Fibroblast of peridontal ligament (primary cell): ENCODE results near the gene UBE2O.

ENCODE experiments used
- DNase-seq: peaks from one replicate; pipeline ENCODE4 v3.0.0-alpha.2; 2010; ENCODE audit errors: extremely low read depth

Gene UBE2O

DNA sequence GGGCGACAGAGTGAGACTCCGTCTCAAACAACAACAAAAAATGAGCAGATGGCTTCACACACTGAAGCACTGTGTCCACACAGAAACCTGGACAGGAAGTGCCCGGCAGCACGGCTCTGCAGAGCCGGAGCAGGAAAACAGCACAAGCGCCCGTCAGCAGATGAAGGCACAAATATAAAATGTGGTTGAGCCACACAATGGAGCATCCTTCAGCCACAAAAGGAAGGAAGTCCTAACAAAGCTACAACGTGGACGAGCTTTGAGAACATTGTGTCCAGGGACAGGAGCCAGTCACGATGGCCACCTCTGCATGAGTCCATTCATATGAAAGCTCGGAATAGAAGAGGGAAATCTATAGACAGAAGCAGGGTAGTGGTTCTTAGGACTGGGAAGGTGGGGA is 32.6 kb upstream of the UBE2O start:
- no peak for DNase-seq

DNA sequence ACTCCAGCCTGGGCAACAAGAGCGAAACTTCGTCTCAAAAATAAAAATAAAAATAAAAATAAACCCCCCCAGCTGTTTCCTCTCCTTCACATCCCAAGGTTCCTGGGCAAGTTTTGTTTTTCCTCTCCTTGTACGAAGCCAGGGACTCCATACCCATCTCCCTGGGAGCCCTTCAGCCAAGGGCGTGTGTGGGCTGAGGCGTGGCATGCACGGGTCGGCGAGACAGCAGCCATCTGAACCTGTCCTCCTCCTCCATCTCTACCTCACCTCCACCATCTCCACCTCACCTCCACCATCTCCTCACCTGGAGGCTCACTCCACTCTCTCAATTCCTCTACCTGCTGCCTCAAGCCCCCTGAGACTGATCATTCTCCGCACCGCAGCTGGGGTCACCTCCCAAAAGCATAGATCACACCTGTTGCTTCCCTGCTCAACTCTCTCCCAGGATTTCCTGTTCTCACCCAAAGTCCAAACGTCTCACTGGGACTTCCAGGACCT is 31.3 kb upstream of the UBE2O start:
- no peak for DNase-seq

DNA sequence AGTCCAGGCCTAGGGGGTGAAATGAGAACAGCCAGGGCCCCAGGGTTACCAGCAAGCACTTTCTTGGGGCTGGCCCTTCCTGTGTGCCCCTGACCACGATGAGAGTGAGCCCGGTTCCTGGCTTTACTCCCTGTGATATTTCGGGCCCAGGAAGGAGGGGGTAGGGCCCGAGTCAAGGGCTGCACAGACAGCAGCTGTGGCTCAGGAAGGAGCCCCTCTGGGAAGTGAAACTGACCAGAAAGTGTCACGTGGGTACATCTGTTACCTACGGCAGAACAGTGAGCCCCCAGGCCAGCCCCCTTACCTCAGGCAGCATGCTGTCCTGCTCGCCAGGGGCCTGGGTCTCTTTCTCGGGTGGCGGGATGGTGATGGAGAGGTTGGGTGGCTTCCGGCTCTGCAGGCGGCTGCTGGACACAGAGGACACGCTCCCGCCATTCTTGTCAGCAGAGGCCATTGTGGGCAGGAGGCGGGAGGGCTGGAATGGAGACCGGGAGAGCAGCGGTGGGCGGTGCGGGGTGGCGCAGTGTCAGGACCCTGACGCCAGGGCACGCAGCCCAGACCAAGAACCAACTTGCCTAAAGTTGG is 28.2 kb upstream of the UBE2O start:
- DNase-seq: no peak

DNA sequence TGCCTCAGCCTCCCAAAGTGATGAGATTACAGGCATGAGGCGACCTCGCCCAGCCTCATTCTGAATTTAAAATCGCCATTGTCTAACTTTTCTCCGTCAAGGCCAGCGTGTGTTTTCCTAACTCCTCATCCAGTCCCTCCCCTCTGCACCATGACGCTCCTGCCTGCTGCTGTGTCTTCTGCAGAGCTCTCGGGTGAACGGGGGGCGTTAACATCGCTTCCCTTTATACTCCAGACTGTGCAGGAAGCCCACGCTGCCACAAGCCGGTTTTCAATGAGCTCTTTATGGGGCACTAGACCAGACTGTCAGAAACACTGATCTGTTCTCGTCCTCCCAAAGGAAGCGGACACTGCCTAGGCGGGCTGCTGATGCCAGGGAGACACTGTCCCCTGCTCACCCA is 27.7 kb upstream of the UBE2O start:
- DNase-seq: no peak

DNA sequence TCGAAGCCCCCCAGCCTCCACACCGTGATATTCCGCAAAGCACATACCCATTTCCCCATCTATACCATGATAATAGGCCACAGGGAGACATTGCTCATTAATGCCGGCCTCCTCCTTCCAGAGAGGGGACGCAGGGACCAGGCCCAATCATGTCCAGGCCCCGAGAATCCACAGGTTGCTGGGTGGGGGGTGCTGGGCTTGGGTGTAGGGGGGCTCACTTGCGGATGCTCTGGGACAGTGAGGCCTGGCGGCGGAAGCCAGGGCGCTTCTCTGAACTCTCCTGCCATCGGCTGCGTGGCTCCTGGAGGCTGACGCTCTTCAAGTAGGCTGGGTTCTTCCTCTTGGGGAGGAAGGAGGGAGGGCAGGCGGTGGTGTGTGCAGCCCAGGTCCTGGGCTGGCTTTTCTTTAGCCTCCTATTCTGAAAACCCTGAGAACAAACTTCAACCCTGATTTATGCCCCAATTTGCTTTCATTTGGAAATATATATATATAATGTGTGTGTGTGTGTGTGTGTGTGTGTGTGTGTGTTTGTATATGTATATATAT is 26.6 kb upstream of the UBE2O start:
- DNase-seq: no peak

DNA sequence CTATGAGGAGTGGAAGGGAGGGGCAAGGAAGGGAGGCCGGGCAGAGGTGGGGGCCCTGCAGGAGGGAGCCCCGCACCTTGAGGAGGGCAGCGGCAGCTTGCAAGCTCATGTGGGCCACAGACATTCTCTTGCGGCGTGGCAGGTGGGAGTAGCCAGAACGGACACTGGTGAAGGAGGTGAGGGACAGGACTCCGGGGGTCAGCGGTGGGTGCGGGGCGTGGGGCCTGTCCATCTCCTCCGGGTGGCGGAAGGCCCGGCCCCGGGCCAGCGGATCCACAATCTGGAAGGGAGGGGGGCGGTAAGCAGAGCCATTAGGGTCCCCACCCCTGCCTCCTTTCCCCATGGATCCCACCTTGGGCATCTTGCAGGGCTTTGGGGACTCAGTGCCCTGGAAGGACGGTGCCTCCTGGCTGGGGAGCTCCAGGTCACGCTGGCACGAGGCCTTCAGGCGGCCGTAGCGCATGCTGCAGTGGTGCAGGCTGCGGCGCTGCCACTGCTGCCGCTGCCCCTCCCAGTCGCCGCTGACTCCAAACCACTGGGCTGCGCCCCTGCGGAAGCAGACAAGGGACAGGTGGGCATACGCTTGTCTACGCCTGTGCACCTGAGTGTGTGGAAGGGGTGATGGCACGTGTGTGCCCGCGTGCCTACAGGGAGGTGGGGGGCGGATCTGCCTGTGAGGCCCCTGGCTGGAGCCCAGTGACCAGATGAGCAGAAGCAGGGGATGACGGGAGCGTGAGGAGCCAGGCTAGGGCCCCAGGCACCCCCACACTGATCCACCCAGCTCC is 26.0 kb upstream of the UBE2O start:
- no peak for DNase-seq

DNA sequence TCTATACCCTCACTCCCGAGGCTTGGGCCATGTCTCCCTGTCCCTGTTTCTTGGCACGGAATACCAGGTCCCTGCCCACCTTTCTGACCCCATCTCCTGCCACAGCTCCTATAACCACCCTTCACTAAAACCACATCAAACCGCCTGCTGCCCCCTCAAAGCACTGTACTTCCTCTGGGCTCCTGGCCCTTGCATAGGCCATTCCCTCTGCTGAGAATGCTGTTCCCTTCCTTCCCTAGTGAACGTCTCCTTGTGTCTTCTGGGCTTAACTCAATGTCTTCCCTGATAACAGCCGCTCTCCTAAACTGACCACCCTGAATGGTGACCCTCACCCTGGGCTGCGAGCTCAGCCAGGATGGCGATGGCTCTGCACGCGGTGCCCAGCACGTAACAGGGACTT is 25.1 kb upstream of the UBE2O start:
- DNase-seq: no peak

DNA sequence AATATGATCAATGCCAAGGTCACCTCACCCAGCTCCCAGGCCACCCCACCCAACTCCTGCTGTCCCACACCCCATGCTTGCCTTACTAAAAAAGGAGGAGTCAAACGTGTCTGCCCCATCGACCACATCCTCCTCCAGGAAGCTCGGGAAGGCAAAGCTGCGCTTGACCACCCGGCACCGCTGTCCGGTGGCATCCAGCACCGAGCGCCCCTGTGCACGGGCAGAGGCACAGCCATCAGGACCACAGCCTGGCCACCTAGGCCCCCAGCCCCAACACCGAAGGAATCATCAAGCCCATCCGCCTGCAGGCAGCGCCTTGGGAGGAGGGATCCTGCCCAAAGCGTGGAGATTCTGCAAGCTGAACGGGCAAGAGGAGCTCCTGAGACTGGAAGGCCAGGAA is 24.6 kb upstream of the UBE2O start:
- DNase-seq: no peak

DNA sequence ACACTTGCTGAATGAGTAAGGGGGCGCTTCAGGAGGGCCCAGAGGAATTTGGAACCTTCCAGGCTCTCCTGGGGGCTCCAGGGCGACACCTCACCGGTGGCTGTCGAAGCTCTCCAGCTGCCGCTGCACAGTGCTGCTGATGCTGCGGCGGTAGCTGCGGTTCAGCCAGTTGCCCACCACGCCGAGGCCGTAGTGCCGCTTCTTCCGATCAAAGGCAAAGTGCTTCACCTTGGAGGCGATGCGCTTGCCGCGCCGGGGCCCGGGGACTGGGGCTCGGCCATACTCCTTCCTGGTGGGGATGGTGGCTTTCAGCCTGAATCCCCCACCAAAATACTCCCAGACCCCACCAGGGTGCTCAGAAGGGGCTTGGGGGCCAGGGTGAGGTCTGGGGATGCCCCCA is 23.8 kb upstream of the UBE2O start:
- no peak for DNase-seq

DNA sequence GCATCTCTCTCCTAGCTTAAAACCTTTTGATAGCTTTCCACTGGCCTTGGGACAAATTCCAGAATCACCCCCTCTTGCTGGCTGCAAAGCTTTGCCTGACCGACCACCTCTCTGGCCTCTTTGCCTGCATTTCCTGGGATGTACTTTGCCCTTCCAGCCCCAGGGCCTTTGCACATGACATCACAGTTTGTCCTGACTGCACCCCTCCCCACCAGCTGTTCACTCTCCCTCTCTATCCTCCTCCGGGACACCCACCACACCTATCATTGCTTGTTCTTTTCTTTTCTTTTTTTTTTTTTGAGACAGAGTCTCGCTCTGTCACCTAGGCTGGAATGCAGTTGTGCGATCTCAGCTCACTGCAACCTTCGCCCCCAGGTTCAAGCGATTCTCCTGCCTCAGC is 22.4 kb upstream of the UBE2O start:
- no peak for DNase-seq

DNA sequence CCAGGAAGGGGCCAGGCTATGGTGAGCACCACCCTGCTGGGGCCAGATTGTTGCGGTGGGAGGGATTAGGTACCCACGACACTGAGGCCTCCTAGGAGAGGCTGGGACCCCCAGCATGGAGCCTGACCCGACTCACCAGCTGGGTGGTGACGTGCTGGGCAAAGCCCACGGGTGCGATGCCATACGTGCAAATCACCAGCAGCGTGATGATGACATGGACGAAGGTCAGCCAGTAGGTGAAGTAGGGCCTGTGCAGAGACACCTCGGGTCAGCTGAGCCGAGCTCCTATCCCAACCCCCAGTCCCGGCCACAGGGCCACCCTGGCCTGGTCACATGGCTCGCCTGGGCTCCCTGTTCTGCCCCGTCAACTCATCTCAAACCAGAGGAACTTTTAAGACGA is 21.9 kb upstream of the UBE2O start:
- no peak for DNase-seq

DNA sequence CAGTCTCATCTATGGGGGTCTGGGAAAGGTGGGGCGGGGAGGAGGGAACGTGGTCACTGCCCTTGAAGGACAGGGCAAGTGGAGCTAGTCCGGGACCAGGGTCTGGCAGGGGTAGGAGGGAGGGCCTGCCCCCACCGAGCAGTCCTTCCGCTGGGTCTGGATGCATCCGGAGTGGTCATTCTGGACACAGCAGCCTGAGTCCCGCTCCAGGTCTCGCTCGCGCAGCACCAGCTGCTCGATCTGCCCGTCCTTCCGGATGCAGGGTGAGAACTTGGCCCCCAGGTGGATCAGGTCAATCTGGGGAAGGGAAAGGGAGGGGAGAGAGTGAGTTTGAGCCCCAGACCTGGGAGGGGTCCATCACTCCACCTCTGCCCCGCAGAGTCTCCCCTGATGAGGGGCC is 21.3 kb upstream of the UBE2O start:
- DNase-seq: no peak

DNA sequence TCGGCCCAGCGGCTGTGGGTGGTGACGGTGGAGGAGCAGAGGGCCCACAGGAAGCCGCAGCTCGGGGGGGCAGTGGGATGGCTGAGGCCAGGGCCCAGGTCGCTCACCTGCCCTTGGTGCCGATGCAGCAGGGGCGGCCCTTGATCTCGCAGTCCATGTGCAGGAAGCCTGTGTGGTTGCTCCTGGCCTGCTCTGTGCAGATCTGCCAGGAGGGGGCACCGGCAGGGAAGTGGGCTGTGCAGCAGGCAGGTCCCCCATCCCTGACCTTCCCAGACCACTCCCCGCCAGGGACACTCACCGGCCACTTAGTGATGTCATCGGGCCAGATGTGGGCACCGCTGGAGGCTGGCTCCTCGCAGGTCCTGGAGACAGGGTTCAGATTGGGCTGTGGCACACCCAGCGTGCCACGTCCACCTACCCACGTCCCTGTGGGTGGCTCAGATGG is 20.6 kb upstream of the UBE2O start:
- no peak for DNase-seq

DNA sequence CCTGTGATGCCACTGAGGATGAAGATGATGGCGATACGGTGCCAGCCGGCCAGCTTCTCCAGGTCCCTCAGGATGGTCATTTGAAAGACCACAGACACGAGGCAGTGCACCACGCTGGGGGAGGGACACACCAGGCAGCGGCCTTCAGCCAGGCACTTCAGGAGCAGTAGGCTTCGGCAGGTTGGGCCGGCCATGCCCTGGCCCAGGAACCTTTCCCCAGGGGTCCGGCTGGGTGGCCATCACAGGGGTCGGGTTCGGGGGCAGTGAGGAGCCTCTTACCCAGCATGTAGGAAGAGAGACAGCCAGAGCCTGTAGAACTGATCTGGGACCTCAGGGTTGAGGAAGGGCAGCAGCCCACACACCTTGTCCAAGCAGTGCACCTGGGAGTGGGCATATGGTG is 19.8 kb upstream of the UBE2O start:
- DNase-seq: no peak

DNA sequence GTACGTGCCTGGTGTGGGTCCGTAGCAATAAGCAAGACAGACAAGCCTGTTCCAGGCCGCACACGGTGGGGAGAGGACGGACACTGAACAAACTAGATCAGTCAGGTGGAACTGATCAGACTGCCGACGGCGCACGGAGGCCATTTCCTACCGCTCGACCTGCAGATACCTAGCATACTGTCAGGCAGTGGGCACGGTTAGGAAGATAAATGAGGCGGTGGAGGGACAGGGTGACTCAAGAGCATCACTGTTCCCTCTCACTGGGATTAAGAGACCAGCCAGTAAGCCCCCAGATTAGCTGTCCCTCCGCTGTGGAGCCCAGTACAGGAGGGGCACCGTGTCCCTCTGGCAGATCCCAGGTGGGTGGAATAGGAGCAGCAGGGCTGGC is 19.3 kb upstream of the UBE2O start:
- DNase-seq: no peak

DNA sequence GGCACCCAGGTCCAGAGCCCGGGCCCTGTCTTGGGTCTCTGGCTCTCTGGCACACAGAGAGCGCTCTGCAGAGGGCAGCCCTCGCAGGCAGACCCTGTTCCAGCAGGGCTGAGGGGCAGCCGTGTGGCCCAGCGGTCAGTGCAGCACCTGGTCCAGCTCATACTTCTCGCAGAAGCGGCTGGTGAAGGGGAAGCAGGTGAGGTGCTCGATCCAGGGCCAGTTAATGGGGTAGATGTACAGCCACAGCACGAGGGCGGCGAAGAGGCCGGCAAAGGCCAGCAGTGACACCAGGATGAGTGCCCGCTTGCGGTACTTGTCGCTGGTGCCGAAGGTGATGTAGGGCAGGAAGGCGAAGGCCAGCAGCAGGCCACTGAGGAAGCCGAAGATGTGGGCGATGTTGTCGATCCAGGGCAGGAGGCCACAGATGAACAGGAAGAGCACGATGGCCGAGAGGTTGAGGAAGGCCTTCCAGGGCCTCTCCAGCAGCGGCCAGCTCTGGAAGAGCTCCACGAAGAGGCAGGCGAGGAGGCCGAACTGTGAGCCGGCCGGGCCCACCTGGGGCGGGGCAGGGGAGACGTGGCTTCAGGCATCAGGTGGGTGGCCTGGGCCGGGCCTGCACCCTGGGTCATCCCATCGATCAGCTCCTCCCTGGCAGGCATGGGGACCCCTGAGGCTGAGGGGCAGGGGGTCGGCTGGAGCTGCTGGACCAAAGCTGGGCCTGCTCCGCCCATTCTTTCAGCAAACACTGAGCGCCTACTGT is 18.7 kb upstream of the UBE2O start:
- DNase-seq: no peak

DNA sequence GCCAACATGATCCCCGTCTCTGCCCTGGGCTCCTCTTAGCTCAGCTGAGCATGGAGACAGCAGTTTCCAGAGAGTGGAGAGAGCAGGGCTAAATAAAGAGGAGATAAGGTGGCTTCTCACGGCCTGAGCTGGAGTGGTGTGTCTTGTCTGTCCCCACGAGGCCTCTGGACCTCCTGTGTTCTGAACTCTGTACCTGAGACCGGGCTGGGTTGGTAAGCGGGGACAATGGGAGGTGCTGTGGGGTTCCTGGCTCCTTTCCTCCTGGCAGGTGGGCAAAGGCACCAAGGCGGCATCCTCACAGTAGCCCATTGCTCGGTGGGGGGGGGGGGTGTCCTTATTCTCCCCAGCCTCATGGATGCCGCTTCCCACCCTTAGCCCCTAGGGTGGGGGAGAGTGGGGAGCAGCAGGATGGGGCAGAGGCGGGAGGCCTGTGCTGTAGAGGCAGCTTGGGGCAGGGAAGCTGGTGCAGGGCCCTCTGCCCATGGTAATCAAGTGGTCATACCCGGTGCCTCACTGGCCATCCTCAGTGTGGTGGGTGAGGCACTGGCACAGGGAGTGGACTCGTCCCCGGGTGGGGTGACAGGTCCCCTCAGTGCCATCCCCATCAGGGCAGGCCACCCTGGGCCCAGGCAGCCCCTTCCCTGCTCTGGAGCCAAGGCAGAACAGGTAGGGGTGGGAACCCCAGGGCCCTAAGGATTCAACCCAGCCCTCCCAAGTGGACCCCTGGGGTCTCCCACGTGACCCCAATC is 17.2 kb upstream of the UBE2O start:
- DNase-seq: no peak

DNA sequence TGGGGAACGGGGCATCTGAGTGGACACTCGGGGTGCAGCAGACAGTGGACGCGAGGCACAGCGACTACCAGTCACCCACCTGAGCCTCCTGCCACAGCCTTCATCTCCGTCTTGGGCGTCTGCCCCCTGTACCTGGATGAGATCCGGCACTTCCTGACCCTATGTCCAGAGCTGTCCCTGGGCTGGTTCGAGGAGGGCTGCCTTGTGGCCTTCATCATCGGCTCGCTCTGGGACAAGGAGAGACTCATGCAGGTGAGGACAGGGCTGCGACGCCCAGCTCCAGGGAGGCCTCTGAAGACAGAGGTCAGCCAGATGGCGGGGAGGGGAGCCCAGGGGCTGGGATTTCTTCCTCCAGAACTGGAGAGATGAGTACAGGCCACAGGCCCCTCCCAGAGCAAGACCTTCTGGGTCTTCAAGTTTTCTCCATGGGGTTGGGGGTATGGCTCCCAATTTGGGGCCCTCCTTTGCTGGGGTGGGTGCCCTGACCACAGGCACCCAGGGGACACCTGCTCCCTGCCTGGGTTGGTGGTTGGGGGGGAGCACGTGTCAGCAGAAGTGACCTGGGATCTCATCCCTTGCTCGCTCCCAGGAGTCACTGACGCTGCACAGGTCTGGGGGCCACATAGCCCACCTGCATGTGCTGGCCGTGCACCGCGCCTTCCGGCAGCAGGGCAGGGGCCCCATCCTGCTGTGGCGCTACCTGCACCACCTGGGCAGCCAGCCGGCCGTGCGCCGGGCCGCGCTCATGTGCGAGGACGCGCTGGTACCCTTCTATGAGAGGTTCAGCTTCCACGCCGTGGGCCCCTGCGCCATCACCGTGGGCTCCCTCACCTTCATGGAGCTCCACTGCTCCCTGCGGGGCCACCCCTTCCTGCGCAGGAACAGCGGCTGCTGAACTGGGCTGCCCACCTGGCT is 16.4 kb upstream of the UBE2O start:
- DNase-seq: no peak

DNA sequence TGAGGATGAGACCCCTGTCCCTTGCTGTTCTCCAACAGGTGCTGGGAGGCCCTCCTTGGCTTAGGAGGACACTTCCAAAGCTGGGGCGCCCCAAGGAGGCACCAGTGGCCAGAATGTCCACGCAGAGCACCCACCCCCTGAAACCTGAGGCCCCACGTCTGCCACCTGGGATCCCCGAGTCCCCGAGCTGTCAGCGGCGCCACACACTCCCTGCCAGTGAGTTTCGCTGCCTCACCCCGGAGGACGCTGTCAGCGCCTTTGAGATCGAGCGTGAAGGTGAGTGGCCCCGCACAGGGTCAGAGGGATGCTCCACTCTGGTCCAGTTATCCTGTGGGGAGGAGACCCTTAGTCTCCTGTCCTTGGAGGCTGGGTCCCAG is 15.7 kb upstream of the UBE2O start:
- DNase-seq: no peak

DNA sequence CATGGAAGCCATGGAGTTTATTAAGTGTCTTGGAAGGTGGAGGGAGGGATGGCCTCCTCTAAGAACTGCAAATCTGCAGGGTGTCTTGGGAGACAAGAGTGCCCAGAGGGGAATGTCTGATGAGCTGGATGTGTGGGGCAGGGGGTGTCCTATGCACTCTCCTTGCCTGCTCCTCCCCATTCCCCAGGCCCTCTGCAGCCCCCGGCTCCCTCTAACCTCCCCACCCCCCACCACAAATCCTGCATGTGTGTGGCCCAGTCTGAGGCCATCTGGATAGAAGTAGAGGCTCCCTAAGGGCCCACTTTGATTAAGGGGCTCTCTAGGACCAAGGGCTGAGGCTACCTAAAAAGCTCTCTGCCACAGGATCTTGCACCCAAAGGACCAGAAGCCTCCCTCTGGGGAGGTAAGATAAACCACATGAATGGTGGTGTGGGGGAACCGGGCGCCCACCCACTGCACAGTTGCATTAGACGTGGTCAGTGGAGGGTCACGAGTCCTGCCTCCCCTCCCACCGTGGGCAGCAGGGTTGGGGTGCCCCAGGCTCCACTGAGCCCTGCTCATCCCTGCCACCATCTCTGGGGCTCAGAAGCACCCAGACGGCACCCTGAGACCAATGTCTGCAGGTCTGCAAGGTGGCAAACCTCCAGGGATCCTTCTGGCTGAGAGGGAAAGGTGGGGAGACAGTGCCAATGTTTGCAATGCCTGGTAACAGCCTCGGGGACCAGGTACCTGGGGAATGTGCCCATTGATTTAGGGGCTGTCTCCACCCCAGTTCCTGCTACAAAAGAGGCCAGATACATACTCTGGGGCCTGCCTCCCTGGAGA is 15.1 kb upstream of the UBE2O start:
- no peak for DNase-seq
